ENCODE measurements around the gene GSC. TPM values are rescaled to one million over a fixed set of nuclear protein-coding genes. Genes with fewer than 3 reads are reported as not detected.

GSC gene
- total and polyA plus RNA-seq, 2 donors from 2014 or later, result not detected

DNA sequence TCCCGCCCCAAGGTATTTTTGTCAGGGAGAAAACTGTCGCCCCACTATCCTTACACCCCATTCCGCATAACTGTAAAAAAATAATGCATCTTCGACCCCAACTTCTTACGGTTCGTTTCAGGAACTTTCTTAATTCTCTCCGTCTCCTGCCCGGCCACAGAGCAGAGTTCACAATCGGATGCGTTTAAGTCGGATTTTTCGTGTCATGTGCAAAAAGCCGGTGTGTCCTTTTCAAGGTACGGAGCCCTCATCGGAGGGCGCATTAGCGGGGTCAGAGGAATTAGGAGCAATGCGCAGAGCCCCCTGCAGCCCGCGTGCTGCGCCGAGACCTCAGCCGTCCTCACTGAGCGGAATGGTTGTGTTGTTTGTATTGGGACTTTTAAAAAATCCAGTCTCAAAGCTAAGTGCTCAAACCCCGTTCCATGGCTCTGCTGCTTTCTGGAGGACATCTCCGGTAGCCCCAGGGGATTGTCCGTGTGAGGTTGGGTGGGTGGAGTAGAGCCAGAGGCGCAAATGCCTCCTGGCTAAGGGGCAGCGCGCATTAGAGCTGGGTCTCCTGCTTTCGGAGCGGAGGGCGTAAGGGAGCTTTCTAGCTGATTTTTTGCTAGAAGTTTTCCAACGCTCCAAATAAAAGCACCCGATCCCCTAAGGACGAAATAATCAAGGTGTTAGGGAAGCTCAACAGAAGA, 3.9 kb upstream of the GSC start:
- Histone ChIP-seq H3K27ac (ENCODE audit: low read depth in 2 of 2, low read length in 2 of 2) (no peak overlapping the region), H3K27me3 (ENCODE audit: control insufficient read depth, insufficient read depth, low read length) (peaks cover 76% of the 10 kb centered on the region), H3K4me3 (ENCODE audit: low read length in 3 of 3) (no peak overlapping the region), H3K36me3 (ENCODE audit: control insufficient read depth in 2 of 3, insufficient read depth in 3 of 3, low read length in 3 of 3) (no peaks in the 10 kb centered on the region), H3K9me3 (ENCODE audit: control insufficient read depth in 2 of 3, insufficient read depth in 1 of 3, low read length in 3 of 3) (no peaks in the 10 kb centered on the region), H3K4me1 (ENCODE audit: control insufficient read depth in 2 of 3, insufficient read depth in 2 of 3, low read depth in 1 of 3, low read length in 3 of 3) (peaks cover 0 to 2% (median 0%) of the 10 kb centered on the region in 3 donors), H3K9ac (ENCODE audit: low read length in 3 of 3) (no peak overlapping the region)
- peak in 4 of 5 donors; percentile 17 to 41 (median 32) for DNase-seq
- FAIRE-seq, result no peak
- TF ChIP-seq, protein P1, sequence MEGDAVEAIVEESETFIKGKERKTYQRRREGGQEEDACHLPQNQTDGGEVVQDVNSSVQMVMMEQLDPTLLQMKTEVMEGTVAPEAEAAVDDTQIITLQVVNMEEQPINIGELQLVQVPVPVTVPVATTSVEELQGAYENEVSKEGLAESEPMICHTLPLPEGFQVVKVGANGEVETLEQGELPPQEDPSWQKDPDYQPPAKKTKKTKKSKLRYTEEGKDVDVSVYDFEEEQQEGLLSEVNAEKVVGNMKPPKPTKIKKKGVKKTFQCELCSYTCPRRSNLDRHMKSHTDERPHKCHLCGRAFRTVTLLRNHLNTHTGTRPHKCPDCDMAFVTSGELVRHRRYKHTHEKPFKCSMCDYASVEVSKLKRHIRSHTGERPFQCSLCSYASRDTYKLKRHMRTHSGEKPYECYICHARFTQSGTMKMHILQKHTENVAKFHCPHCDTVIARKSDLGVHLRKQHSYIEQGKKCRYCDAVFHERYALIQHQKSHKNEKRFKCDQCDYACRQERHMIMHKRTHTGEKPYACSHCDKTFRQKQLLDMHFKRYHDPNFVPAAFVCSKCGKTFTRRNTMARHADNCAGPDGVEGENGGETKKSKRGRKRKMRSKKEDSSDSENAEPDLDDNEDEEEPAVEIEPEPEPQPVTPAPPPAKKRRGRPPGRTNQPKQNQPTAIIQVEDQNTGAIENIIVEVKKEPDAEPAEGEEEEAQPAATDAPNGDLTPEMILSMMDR (IDR thresholded peaks at IDR 0.05; ENCODE audit: borderline replicate concordance, extremely low read depth, insufficient read depth), result no peak
- intact Hi-C loops (cut with DNase I), result no loop called here

DNA sequence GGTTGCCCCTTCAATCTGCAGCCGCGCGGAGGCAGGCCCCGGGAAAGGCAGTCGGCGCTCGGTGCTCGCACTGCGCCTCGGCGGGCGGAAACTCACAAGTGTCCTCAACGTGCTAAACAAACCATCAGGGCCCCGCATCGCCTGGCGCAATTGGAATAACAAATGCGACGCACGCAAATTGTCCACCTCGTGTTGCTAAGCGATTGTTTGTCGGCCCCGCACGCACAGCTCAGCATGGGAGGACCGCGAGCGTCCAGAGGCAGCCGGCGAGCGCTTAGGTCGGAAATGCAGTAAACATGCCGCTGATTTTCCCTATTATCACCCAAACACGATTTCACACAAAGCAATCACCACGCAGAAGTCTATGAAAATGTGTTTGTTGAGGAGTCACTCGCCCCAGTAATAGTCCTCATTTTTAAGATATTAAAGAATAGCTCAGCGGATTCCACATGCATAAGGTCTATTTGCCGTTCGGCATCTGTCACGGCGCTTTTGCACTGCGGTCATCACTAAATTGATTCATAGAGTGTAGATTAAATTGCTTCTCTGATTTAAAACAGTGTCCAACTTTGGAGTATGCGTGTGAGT, 3.2 kb upstream of the GSC start:
- H3K27me3 ChIP-seq (ENCODE audit: control insufficient read depth, insufficient read depth, low read length), result peaks cover 78% of the 10 kb centered on the region
- no peak overlapping the region for H3K27ac ChIP-seq (ENCODE audit: low read depth in 2 of 2, low read length in 2 of 2)
- H3K36me3 ChIP-seq (ENCODE audit: control insufficient read depth in 2 of 3, insufficient read depth in 3 of 3, low read length in 3 of 3), result no peaks in the 10 kb centered on the region
- FAIRE-seq (no peak), DNase-seq (peak; percentile 49 to 79 (median 61))
- H3K4me1 ChIP-seq (ENCODE audit: control insufficient read depth in 2 of 3, insufficient read depth in 2 of 3, low read depth in 1 of 3, low read length in 3 of 3), result peaks cover 0 to 3% (median 0%) of the 10 kb centered on the region in 3 donors
- intact Hi-C loops (cut with DNase I), result no loop called here
- H3K9ac ChIP-seq (ENCODE audit: low read length in 3 of 3), result no peak overlapping the region
- H3K9me3 ChIP-seq (ENCODE audit: control insufficient read depth in 2 of 3, insufficient read depth in 1 of 3, low read length in 3 of 3), result no peaks in the 10 kb centered on the region
- no peak overlapping the region for H3K4me3 ChIP-seq (ENCODE audit: low read length in 3 of 3)
- TF ChIP-seq, protein P1 (IDR thresholded peaks at IDR 0.05; ENCODE audit: borderline replicate concordance, extremely low read depth, insufficient read depth), result no peak

DNA sequence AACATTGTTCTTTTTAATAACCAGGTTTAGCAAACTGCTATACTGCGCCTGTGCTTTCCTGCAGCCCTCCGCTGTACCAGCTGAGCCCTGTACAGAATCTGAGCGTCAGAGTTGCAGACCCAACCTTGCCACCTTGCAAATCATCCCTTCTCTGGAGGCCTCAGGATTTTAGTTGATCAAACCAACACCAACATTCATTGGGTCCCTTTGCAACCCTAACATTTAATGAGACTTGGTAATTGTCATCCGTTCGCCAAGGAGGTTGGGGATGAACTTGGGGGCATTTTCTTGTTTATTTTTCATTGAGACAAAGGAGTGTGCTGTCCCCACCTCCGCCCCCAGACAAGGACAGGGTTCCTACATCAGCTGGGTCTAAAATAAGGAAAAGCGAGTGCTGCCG, 2.6 kb upstream of the GSC start:
- no peak for FAIRE-seq
- no peak overlapping the region for H3K27ac ChIP-seq (ENCODE audit: low read depth in 2 of 2, low read length in 2 of 2)
- peaks cover 0 to 3% (median 0%) of the 10 kb centered on the region in 3 donors for H3K4me1 ChIP-seq (ENCODE audit: control insufficient read depth in 2 of 3, insufficient read depth in 2 of 3, low read depth in 1 of 3, low read length in 3 of 3)
- intact Hi-C loops (cut with DNase I), result no loop called here
- peak in 1 of 5 donors; percentile 31 for DNase-seq
- no peaks in the 10 kb centered on the region for H3K36me3 ChIP-seq (ENCODE audit: control insufficient read depth in 2 of 3, insufficient read depth in 3 of 3, low read length in 3 of 3)
- no peak overlapping the region for H3K4me3 ChIP-seq (ENCODE audit: low read length in 3 of 3)
- H3K9ac ChIP-seq (ENCODE audit: low read length in 3 of 3), result no peak overlapping the region
- TF ChIP-seq, protein P1 (IDR thresholded peaks at IDR 0.05; ENCODE audit: borderline replicate concordance, extremely low read depth, insufficient read depth), result no peak
- peaks cover 77% of the 10 kb centered on the region for H3K27me3 ChIP-seq (ENCODE audit: control insufficient read depth, insufficient read depth, low read length)
- no peaks in the 10 kb centered on the region for H3K9me3 ChIP-seq (ENCODE audit: control insufficient read depth in 2 of 3, insufficient read depth in 1 of 3, low read length in 3 of 3)

Measured in kidney (tissue), 14 donors.